Duodenal mucosa (tissue), 2 donors: ENCODE data around the gene GJC3.
"Not testable (repeated sequence)": the region's sequence is repeated elsewhere in the genome, so short reads cannot be mapped to it uniquely, and the experiment has no call there.

ENCODE experiments used
- H3K27ac ChIP-seq: one replicate; pipeline ENCODE4 v1.7.0; 2013; ENCODE audit warnings: low read depth, low read length
- H3K27me3 ChIP-seq, 2 donors: one replicate each; pipeline ENCODE4 v1.7.0; 2013; ENCODE audit warnings: low read length in 2 of 2, control low read depth in 1 of 2; ENCODE audit not compliant: insufficient read depth in 2 of 2, control insufficient read depth in 1 of 2
- H3K36me3 ChIP-seq, 2 donors: one replicate each; pipeline ENCODE4 v1.7.0; 2013; ENCODE audit warnings: low read length in 2 of 2, control low read depth in 1 of 2; ENCODE audit not compliant: insufficient read depth in 2 of 2, control insufficient read depth in 1 of 2
- H3K4me1 ChIP-seq, 2 donors: one replicate each; pipeline ENCODE4 v1.7.0; 2013; ENCODE audit warnings: low read length in 2 of 2, control low read depth in 1 of 2; ENCODE audit not compliant: insufficient read depth in 2 of 2, control insufficient read depth in 1 of 2
- H3K4me3 ChIP-seq, 2 donors: one replicate each; pipeline ENCODE4 v1.7.0; 2013; ENCODE audit warnings: low read length in 2 of 2, low read depth in 1 of 2
- H3K9ac ChIP-seq, 2 donors: one replicate each; pipeline ENCODE4 v1.7.0; 2013; ENCODE audit warnings: low read length in 2 of 2, low read depth in 1 of 2
- H3K9me3 ChIP-seq, 2 donors: one replicate each; pipeline ENCODE4 v1.7.0; 2013; ENCODE audit warnings: low read length in 2 of 2, control low read depth in 1 of 2; ENCODE audit not compliant: control insufficient read depth in 1 of 2

Gene GJC3

GRCh38 chr7:99928994-99929729, at the start of gene GJC3:
Gene GJC3, minus strand, starts transcription at chr7:99929620. Its CDS starts 0 bp downstream, at chr7:99929620.
- Histone ChIP-seq H3K9ac (peak within 1 kb of the TSS in 1 of 2 donors; percentile 34), H3K9me3 (no peaks in the 10 kb centered on the region), H3K4me3 (peak within 1 kb of the TSS; percentile 27 to 57), H3K4me1 (peaks cover 0 to 5% of the 10 kb centered on the region in 2 donors), H3K36me3 (no peaks in the 10 kb centered on the region), H3K27me3 (peaks cover 13 to 18% of the 10 kb centered on the region in 2 donors), H3K27ac (no peak within 1 kb of the TSS)

GRCh38 chr7:99976626-99977025, 47.2 kb upstream of the GJC3 start:
- H3K9ac ChIP-seq = no peak overlapping the region
- peaks cover 7% of the 10 kb centered on the region in 2 donors for H3K4me1 ChIP-seq
- no peaks in the 10 kb centered on the region for H3K27me3 ChIP-seq
- no peak overlapping the region for H3K4me3 ChIP-seq
- no peaks in the 10 kb centered on the region for H3K9me3 ChIP-seq
- no peaks in the 10 kb centered on the region for H3K36me3 ChIP-seq
- H3K27ac ChIP-seq = no peak overlapping the region

GRCh38 chr7:99975782-99976521, 46.5 kb upstream of the GJC3 start, which contains the start of gene AZGP1:
Gene AZGP1, minus strand, starts transcription at chr7:99976031. Its CDS starts 11 bp downstream, at chr7:99976020.
- Histone ChIP-seq H3K9ac (no peak within 1 kb of the TSS), H3K9me3 (no peaks in the 10 kb centered on the region), H3K36me3 (no peaks in the 10 kb centered on the region), H3K4me3 (peak within 1 kb of the TSS; percentile 35 to 61), H3K27ac (no peak within 1 kb of the TSS), H3K27me3 (no peaks in the 10 kb centered on the region), H3K4me1 (peaks cover 7% of the 10 kb centered on the region in 2 donors)

GRCh38 chr7:99974681-99975080, 45.3 kb upstream of the GJC3 start:
- Histone ChIP-seq H3K4me3 (no peak overlapping the region), H3K4me1 (peaks cover 7% of the 10 kb centered on the region in 2 donors), H3K27ac (no peak overlapping the region), H3K9me3 (no peaks in the 10 kb centered on the region), H3K9ac (no peak overlapping the region), H3K36me3 (no peaks in the 10 kb centered on the region), H3K27me3 (no peaks in the 10 kb centered on the region)

- not testable (repeated sequence) for H3K27ac ChIP-seq, H3K4me3 ChIP-seq, H3K9ac ChIP-seq, H3K9me3 ChIP-seq, H3K36me3 ChIP-seq, H3K27me3 ChIP-seq, H3K4me1 ChIP-seq
Observed at GRCh38 chr7:99973817-99974216, 44.4 kb upstream of the GJC3 start.

GRCh38 chr7:99971242-99971641, 41.8 kb upstream of the GJC3 start:
- Histone ChIP-seq H3K4me3 (no peak overlapping the region), H3K27ac (no peak overlapping the region), H3K4me1 (peaks cover under 1 to 2% of the 10 kb centered on the region in 2 donors), H3K9me3 (no peaks in the 10 kb centered on the region), H3K27me3 (no peaks in the 10 kb centered on the region), H3K36me3 (peaks cover 0 to 3% of the 10 kb centered on the region in 2 donors), H3K9ac (no peak overlapping the region)

- not testable (repeated sequence) for H3K4me1 ChIP-seq, H3K27ac ChIP-seq, H3K9me3 ChIP-seq, H3K27me3 ChIP-seq, H3K4me3 ChIP-seq, H3K9ac ChIP-seq, H3K36me3 ChIP-seq
Observed at GRCh38 chr7:99969813-99970212, 40.4 kb upstream of the GJC3 start.

- Histone ChIP-seq H3K27ac (no peak overlapping the region), H3K9ac (no peak overlapping the region), H3K4me3 (no peak overlapping the region), H3K4me1 (no peaks in the 10 kb centered on the region), H3K9me3 (no peaks in the 10 kb centered on the region), H3K27me3 (peaks cover 0 to 3% of the 10 kb centered on the region in 2 donors), H3K36me3 (peaks cover 0 to 3% of the 10 kb centered on the region in 2 donors)
Observed at GRCh38 chr7:99969298-99969697, 39.9 kb upstream of the GJC3 start.

GRCh38 chr7:99958564-99959227, 29.3 kb upstream of the GJC3 start:
- H3K4me1 ChIP-seq = no peaks in the 10 kb centered on the region
- H3K27me3 ChIP-seq = peaks cover 0 to 6% of the 10 kb centered on the region in 2 donors
- no peak overlapping the region for H3K27ac ChIP-seq
- H3K4me3 ChIP-seq = no peak overlapping the region
- no peak overlapping the region for H3K9ac ChIP-seq
- H3K36me3 ChIP-seq = no peaks in the 10 kb centered on the region
- H3K9me3 ChIP-seq = no peaks in the 10 kb centered on the region

GRCh38 chr7:99955247-99955646, 25.8 kb upstream of the GJC3 start:
- peaks cover 0 to 3% of the 10 kb centered on the region in 2 donors for H3K27me3 ChIP-seq
- H3K4me1 ChIP-seq = no peaks in the 10 kb centered on the region
- H3K9me3 ChIP-seq = peaks cover 2 to 4% of the 10 kb centered on the region in 2 donors
- H3K27ac ChIP-seq = no peak overlapping the region
- H3K9ac ChIP-seq = no peak overlapping the region
- H3K4me3 ChIP-seq = no peak overlapping the region
- H3K36me3 ChIP-seq = no peaks in the 10 kb centered on the region
